Umbilical cord (tissue), 1 donor: ENCODE data around the gene RAB3D. TPM values are rescaled to one million over a fixed set of nuclear protein-coding genes. Genes with fewer than 3 reads are reported as not detected.

Experiments
- total RNA-seq: library from RNA; depleted of rRNA; stranded (reverse); fragments of >200 nt; gene quantifications from one replicate; pipeline ENCODE4 v1.2.3, GENCODE V29; 2014; ENCODE audit warnings: low replicate concordance; ENCODE audit not compliant: insufficient read depth

Gene RAB3D
- total RNA-seq, 1 donor from 2014 or later: 22.4 TPM

Other genes starting within 250 kb of the RAB3D start
- gene SPC24, start 183.9 kb downstream of the RAB3D start, total RNA-seq: 4.3 TPM
- 331 TPM for gene KANK2, start 142.1 kb downstream of the RAB3D start, total RNA-seq
- gene ANGPTL8, start 100.0 kb downstream of the RAB3D start, total RNA-seq: not detected
- gene DOCK6, start 77.1 kb downstream of the RAB3D start, total RNA-seq: 14.2 TPM
- gene TSPAN16, start 43.5 kb downstream of the RAB3D start, total RNA-seq: not detected
- 49.8 TPM for gene TMEM205, start 6.6 kb upstream of the RAB3D start, total RNA-seq
- gene CCDC159, start 6.9 kb upstream of the RAB3D start, total RNA-seq: 3.4 TPM
- 3.4 TPM for gene PLPPR2, start 15.8 kb upstream of the RAB3D start, total RNA-seq
- gene SWSAP1, start 35.0 kb upstream of the RAB3D start, total RNA-seq: 0.48 TPM
- 7.9 TPM for gene EPOR, start 44.7 kb upstream of the RAB3D start, total RNA-seq
- gene RGL3, start 79.7 kb upstream of the RAB3D start, total RNA-seq: 0.96 TPM
- 1.4 TPM for gene ODAD3, start 95.5 kb upstream of the RAB3D start, total RNA-seq
- gene PRKCSH, start 96.0 kb upstream of the RAB3D start, total RNA-seq: 182 TPM
- gene ELAVL3, start 141.4 kb upstream of the RAB3D start, total RNA-seq: 1.2 TPM
- gene ZNF653, start 166.2 kb upstream of the RAB3D start, total RNA-seq: 14.7 TPM
- gene ECSIT, start 189.5 kb upstream of the RAB3D start, total RNA-seq: 43.8 TPM
- gene CNN1, start 199.2 kb upstream of the RAB3D start, total RNA-seq: 1,035 TPM
- gene ELOF1, start 219.6 kb upstream of the RAB3D start, total RNA-seq: 8.7 TPM
- 2.6 TPM for gene ACP5, start 238.0 kb upstream of the RAB3D start, total RNA-seq